ENCODE measurements around the gene LILRB1.
A peak's percentile ranks its signal among the peaks of the same experiment; 100 is the strongest.
"Not testable (repeated sequence)": the region's sequence is repeated elsewhere in the genome, so short reads cannot be mapped to it uniquely, and the experiment has no call there.

Gene LILRB1

DNA sequence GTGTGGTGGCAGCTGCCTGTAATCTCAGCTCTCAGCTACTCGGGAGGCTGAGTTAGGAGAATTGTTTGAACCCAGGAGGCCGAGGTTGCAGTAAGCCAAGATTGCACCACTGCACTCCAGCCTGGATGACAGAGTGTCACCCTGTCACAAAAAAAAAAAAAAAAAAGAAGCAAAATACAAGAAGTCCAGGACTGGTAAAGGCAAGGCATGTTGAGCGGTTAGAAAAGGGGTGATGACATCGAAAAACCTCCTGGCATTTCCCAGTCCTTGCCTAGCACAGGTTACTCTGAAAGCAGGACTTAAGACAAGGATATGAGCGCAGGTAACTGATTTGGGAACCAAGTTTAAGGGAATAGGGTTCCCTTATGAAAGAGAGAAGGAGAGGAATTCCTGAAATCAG is 30.0 kb downstream of the LILRB1 start:
- DNase-seq (ENCODE audit: insufficient read length, low spot score) (no peak), FAIRE-seq (no peak)

DNA sequence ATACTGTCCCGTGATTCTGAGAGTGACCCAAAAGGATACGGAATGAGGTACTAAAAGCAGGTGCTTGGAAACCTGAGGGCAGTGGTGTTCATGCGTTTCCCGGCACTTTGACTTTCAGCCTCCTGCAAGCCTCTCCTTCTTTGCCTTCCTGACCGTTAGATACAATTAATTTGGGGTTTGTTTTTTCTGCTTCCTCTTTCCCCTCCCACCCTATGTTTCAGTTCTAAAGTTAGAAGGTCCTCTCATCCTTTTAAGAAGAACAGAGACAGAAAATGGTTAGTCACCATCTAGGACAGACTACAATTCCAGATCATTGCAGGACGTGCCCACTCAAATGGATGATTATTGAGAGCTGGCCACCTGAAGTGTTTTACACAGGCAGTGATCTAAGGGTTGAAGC is 30.7 kb downstream of the LILRB1 start:
- FAIRE-seq: peak; percentile 97
- peak; percentile 40 for DNase-seq (ENCODE audit: insufficient read length, low spot score)

- DNase-seq (ENCODE audit: insufficient read length, low spot score) (no peak), FAIRE-seq (peak; percentile 83)
Measured at GRCh38 chr19:54661846-54662481, 31.7 kb downstream of the LILRB1 start.

- FAIRE-seq (peak; percentile 98), DNase-seq (ENCODE audit: insufficient read length, low spot score) (peak; percentile 46)
Measured at GRCh38 chr19:54662730-54663129, 32.4 kb downstream of the LILRB1 start, which contains the start of gene LILRB4. Gene LILRB4 (plus strand): TSS chr19:54662985. CDS start chr19:54663034, 49 bp downstream.

- no peak for FAIRE-seq
Measured at GRCh38 chr19:54665530-54665929, 35.2 kb downstream of the LILRB1 start.

GRCh38 chr19:54667217-54667616 is 36.9 kb downstream of the LILRB1 start:
- FAIRE-seq (no peak), DNase-seq (ENCODE audit: insufficient read length, low spot score) (no peak)

More at GRCh38 chr19:54665530-54665929, 35.2 kb downstream of the LILRB1 start:
- no peak for DNase-seq (ENCODE audit: insufficient read length, low spot score)

DNA sequence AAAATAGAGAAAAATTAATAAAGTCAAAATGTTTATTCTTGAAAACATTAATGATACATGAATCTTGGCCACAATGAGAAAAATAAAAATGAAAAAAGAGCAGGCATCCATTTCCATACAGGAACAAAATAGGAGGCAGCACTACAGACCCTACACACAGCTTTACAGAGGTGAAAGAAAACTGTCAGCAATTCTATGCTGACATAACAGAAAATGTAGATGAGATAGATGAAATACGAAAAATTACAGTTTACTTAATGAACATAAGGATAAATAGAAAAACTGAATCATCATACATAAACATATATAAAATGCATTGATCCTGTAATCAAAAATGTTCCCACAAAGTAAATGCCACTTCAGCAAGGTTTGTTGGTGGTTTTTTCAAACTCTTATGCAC is 38.1 kb downstream of the LILRB1 start:
- no peak for FAIRE-seq
- DNase-seq (ENCODE audit: insufficient read length, low spot score): no peak

GRCh38 chr19:54670576-54671357 is 40.5 kb downstream of the LILRB1 start:
- FAIRE-seq (no peak), DNase-seq (ENCODE audit: insufficient read length, low spot score) (no peak)

- no peak for DNase-seq (ENCODE audit: insufficient read length, low spot score)
- FAIRE-seq: no peak
Measured at GRCh38 chr19:54673222-54673621, 42.9 kb downstream of the LILRB1 start.

GRCh38 chr19:54674021-54674617 is 43.8 kb downstream of the LILRB1 start:
- no peak for DNase-seq (ENCODE audit: insufficient read length, low spot score)
- FAIRE-seq: peak; percentile 88

- DNase-seq (ENCODE audit: insufficient read length, low spot score): peak; percentile 37
- peak; percentile 80 for FAIRE-seq
Measured at GRCh38 chr19:54676210-54676834, 46.0 kb downstream of the LILRB1 start.

- no peak for DNase-seq (ENCODE audit: insufficient read length, low spot score)
- no peak for FAIRE-seq
Measured at GRCh38 chr19:54677217-54677616, 46.9 kb downstream of the LILRB1 start.

- not testable (repeated sequence) for FAIRE-seq; DNase-seq (ENCODE audit: insufficient read length, low spot score)
Measured at GRCh38 chr19:54681596-54681995, 51.3 kb downstream of the LILRB1 start.

DNA sequence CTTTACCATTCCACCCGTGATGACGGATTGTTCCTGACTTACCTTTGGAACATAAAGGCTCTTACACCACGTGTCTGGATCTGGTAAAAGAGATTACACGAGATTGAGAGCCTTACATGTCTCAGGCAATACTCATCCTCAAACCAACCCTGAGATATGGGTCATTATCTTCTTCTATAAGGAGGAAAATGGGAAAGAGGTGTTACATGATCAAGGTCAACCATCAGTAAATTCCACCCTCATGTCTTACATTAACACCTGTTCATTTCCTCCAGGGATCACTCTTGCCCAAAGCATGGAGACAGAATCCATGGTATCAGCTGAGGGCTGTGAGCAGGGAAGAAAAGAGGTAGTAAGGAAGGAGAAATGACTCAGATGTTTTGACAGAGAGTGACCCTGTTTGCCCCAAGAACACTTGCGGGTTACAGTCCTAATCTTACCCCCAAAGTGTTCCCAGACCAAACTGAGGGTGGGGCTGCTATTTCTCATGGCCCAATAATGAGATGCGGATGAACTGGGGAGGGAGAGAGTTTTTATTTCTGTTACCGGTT is 52.1 kb downstream of the LILRB1 start:
- no peak for FAIRE-seq
- no peak for DNase-seq (ENCODE audit: insufficient read length, low spot score)

DNA sequence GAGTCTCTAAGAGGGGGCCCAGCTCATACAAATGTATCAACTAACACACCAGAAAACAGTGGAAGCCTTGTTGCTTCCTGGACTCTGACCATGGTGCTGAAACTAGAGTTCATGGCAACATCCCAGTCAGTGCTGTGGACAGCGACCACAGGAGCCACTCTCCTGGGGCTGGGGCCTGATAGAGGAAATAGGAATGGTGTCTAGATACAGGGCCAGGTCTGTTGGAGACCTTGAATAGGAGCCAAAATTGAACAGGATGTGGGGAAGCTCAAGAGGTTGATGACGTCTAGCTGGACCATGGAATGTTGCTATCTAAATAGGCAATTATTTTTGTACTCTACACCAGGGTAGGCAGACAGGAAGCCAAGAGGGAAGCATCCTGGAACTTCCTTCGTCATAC is 54.2 kb downstream of the LILRB1 start:
- FAIRE-seq: peak; percentile 37
- no peak for DNase-seq (ENCODE audit: insufficient read length, low spot score)

Measured in GM19239 (cell line).